PC-3 (cell line): Measurements from ENCODE around the gene RHCE. TPM values are rescaled to one million over a fixed set of nuclear protein-coding genes. Genes with fewer than 3 reads are reported as not detected.

ENCODE experiments used
- ATAC-seq: fragments of 200-7000 bp; cut with Tn5 transposase; 2 replicates; pipeline ENCODE4 v1.9.1; 2020; ENCODE audit warnings: mild to moderate bottlenecking, moderate library complexity
- BruUV-seq: library from RNA; stranded (reverse); fragments of 400-500 nt; replicated peaks from 2 replicates; lab custom pipeline; 2021; lab: Mats Ljungman, UMichigan
- CTCF ChIA-PET: fragments of 300-600 bp; sonication (Branson Sonifier 250); formaldehyde crosslinking; loops from one replicate; lab custom pipeline; 2022; ENCODE audit warnings: antibody characterized with exemption; lab: Charles Lee
- POLR2A ChIA-PET: fragments of 300-600 bp; sonication (Branson Sonifier 250); formaldehyde crosslinking; loops from one replicate; lab custom pipeline; 2022; ENCODE audit warnings: antibody characterized with exemption; ENCODE audit not compliant: unreplicated experiment; lab: Charles Lee
- DNase-seq: peaks from one replicate; pipeline ENCODE4 v3.0.0-alpha.2; 2015
- H2AFZ ChIP-seq: fragments of 300-600 bp; sonication (generic); 2 replicates; pipeline ENCODE4 v1.6.0; 2016; ENCODE audit warnings: antibody characterized with exemption, low read length
- H3F3A ChIP-seq: fragments of 300-600 bp; sonication (generic); one replicate; pipeline ENCODE4 v1.6.0; 2017; ENCODE audit warnings: antibody characterized with exemption, low read length, control low read depth, mild to moderate bottlenecking; ENCODE audit not compliant: unreplicated experiment
- H3K27ac ChIP-seq: fragments of 300-600 bp; sonication (generic); 2 replicates; pipeline ENCODE4 v1.5.1; 2016; ENCODE audit warnings: mild to moderate bottlenecking, low read length
- H3K27me3 ChIP-seq: fragments of 300-600 bp; sonication (generic); 2 replicates; pipeline ENCODE4 v1.6.1; 2016; ENCODE audit warnings: low read length, mixed read lengths
- H3K36me3 ChIP-seq: fragments of 300-600 bp; sonication (generic); 2 replicates; pipeline ENCODE4 v1.6.1; 2016; ENCODE audit warnings: low read depth, mixed run types, low read length, mixed read lengths
- H3K4me1 ChIP-seq: fragments of 300-600 bp; sonication (generic); 2 replicates; pipeline ENCODE4 v1.5.1; 2016; ENCODE audit warnings: low read length; ENCODE audit not compliant: insufficient read depth
- H3K4me2 ChIP-seq: fragments of 300-600 bp; sonication (generic); 2 replicates; pipeline ENCODE4 v1.6.0; 2016; ENCODE audit warnings: low read length
- H3K4me3 ChIP-seq: fragments of 300-600 bp; sonication (generic); 2 replicates; pipeline ENCODE4 v1.5.1; 2016; ENCODE audit warnings: mild to moderate bottlenecking, low read length, mixed read lengths
- H3K79me2 ChIP-seq: fragments of 300-600 bp; sonication (generic); 2 replicates; pipeline ENCODE4 v1.6.1; 2017; ENCODE audit warnings: low read length, mixed read lengths
- H3K9ac ChIP-seq: fragments of 300-600 bp; sonication (generic); 2 replicates; pipeline ENCODE4 v1.6.0; 2016; ENCODE audit warnings: mild to moderate bottlenecking, low read length
- H3K9me2 ChIP-seq: fragments of 300-600 bp; sonication (generic); replicated peaks from 2 replicates; pipeline ENCODE4 v1.6.1; 2016; ENCODE audit warnings: mixed run types, low read length, mixed read lengths
- H3K9me3 ChIP-seq: fragments of 300-600 bp; sonication (generic); 2 replicates; pipeline ENCODE4 v1.6.1; 2016; ENCODE audit warnings: low read length, mixed read lengths
- H4K20me1 ChIP-seq: fragments of 300-600 bp; sonication (generic); 2 replicates; pipeline ENCODE4 v1.6.1; 2016; ENCODE audit warnings: low read length, mixed read lengths
- EZH2 ChIP-seq: fragments of 300-600 bp; sonication (generic); IDR thresholded peaks from one replicate; pipeline ENCODE4 v1.6.1; 2017; ENCODE audit warnings: antibody characterized with exemption, mild to moderate bottlenecking, low read length; ENCODE audit not compliant: unreplicated experiment
- EZH2phosphoT487 ChIP-seq: fragments of 300-600 bp; sonication (generic); IDR thresholded peaks from 2 replicates; pipeline ENCODE4 v1.6.1; 2018; ENCODE audit warnings: mild to moderate bottlenecking, antibody characterized with exemption, low read length, borderline replicate concordance
- intact Hi-C: fragments of 100-400 bp; cut with micrococcal nuclease; formaldehyde crosslinking; loops from 2 replicates; pipeline ENCODE4 v1.9.0; 2023
- total RNA-seq: library from RNA; depleted of rRNA; stranded (reverse); fragments of >200 nt; gene quantifications from 2 replicates; pipeline ENCODE4 v1.2.3, GENCODE V29; 2014
- TF ChIP-seq, protein P1 (sequence below): fragments of 300-600 bp; sonication (generic); conservative IDR thresholded peaks from 2 replicates; pipeline ENCODE4 v1.5.1; 2017; ENCODE audit warnings: antibody characterized with exemption, low read depth, mild to moderate bottlenecking, low read length

Gene RHCE
- total RNA-seq, 1 experiment from 2014 or later, result 1.1 TPM

DNA sequence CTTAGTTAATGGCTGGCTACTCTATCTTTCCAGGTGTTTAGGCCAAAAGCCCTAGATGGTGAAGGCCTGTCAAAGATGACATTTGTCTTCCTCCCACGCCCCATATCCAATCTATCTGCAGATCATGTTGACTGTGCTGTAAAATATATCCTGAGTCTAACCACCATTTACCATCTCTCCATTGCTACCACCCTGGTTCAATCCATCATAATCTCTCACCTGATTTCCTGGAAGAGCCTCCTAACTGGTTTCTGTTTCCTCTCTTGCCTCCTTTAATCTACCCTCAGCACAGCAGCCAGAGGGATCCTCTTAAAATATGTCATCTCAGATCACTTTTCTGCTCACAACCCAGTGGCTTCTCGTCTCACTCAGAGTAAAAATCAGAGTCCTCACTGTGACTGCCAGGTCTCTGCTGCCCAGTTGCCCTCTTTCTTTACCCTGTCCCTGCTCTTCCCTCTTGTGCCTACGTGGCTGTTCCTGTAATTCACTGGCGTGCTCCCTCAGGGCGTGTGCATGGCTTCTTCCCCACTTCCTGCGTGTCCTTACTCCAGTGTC, 64.7 kb downstream of the RHCE start:
- Histone ChIP-seq H3K79me2 (no peaks in the 10 kb centered on the region), H3F3A (no peaks in the 10 kb centered on the region), H3K27ac (no peak overlapping the region), H2AFZ (no peak overlapping the region), H3K9ac (no peak overlapping the region), H3K4me2 (no peak overlapping the region), H3K9me3 (no peaks in the 10 kb centered on the region), H3K4me3 (no peak overlapping the region), H3K27me3 (no peaks in the 10 kb centered on the region), H3K4me1 (peaks cover 15% of the 10 kb centered on the region), H4K20me1 (no peaks in the 10 kb centered on the region), H3K9me2 (no peaks in the 10 kb centered on the region), H3K36me3 (peaks cover 31% of the 10 kb centered on the region; the same call in 1 of the 2 replicates)
- DNase-seq, result no peak
- intact Hi-C loops, result no loop called here
- TF ChIP-seq EZH2phosphoT487 (no peak), EZH2 (no peak)
- TF ChIP-seq, protein P1, sequence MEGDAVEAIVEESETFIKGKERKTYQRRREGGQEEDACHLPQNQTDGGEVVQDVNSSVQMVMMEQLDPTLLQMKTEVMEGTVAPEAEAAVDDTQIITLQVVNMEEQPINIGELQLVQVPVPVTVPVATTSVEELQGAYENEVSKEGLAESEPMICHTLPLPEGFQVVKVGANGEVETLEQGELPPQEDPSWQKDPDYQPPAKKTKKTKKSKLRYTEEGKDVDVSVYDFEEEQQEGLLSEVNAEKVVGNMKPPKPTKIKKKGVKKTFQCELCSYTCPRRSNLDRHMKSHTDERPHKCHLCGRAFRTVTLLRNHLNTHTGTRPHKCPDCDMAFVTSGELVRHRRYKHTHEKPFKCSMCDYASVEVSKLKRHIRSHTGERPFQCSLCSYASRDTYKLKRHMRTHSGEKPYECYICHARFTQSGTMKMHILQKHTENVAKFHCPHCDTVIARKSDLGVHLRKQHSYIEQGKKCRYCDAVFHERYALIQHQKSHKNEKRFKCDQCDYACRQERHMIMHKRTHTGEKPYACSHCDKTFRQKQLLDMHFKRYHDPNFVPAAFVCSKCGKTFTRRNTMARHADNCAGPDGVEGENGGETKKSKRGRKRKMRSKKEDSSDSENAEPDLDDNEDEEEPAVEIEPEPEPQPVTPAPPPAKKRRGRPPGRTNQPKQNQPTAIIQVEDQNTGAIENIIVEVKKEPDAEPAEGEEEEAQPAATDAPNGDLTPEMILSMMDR, result no peak
- no TSS peak for BruUV-seq
- ATAC-seq, result no peak; the same call in 1 of the 2 replicates
- ChIA-PET POLR2A (no interaction called here), CTCF (no interaction called here)

DNA sequence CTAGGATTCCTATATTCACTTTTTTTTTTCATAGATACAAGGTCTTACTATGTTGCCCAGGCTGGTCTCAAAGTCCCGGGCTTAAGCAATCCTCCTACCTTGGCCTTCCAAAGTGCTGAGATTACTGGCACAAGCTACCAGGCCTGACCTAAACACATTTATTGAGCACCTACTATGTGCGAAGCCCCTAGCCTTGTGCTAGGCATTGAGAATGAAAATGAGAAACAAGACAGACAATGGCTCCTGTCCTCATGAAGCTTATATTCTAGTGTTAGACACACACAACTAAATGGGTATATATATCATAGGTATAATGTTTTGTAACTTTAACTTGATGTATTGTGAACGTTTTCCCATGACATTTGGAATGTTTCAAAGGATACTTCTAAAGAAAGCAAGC, 71.0 kb downstream of the RHCE start:
- Histone ChIP-seq H3K4me2 (no peak overlapping the region), H3K9me2 (no peaks in the 10 kb centered on the region), H3K79me2 (no peaks in the 10 kb centered on the region), H3K9me3 (no peaks in the 10 kb centered on the region), H3F3A (no peaks in the 10 kb centered on the region), H3K36me3 (peaks cover 17% of the 10 kb centered on the region; the same call in 1 of the 2 replicates), H3K4me1 (peaks cover 5% of the 10 kb centered on the region; the same call in 1 of the 2 replicates), H2AFZ (no peak overlapping the region), H4K20me1 (no peaks in the 10 kb centered on the region), H3K4me3 (no peak overlapping the region), H3K27ac (no peak overlapping the region), H3K27me3 (no peaks in the 10 kb centered on the region), H3K9ac (no peak overlapping the region)
- ChIA-PET CTCF (no interaction called here), POLR2A (no interaction called here)
- no peak for ATAC-seq
- intact Hi-C loops, result no loop called here
- TF ChIP-seq EZH2 (no peak), EZH2phosphoT487 (no peak)
- TF ChIP-seq, protein P1, result no peak
- BruUV-seq, result no TSS peak
- DNase-seq, result no peak

DNA sequence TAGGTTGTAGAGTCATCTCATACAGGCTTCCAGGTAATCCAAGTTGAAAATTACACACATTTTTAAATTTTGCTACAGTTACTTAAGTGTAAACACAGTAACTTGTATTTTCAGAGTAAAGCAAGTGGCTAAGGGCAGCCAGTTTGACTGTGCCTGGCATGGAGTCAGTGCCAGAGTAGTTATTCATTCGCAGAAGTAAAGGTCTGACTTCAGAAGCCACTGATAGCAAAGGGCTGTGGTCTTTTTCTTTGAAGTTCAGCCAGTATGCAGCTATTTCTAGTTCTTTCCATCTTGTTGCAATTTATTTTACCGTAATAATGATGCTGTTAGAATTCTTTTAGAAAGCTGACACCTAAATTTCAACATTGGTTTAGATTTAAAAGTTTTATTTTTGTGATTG, 73.1 kb downstream of the RHCE start:
- no peak for TF ChIP-seq EZH2
- no peak for TF ChIP-seq EZH2phosphoT487
- Histone ChIP-seq H3K79me2 (peaks cover 19% of the 10 kb centered on the region), H3K4me2 (no peak overlapping the region), H4K20me1 (peaks cover 9% of the 10 kb centered on the region; the same call in 1 of the 2 replicates), H3K9me3 (no peaks in the 10 kb centered on the region), H3K27ac (no peak overlapping the region), H3K9ac (no peak overlapping the region), H3K4me3 (no peak overlapping the region), H3K9me2 (no peaks in the 10 kb centered on the region), H3K27me3 (no peaks in the 10 kb centered on the region), H3K4me1 (peaks cover 15% of the 10 kb centered on the region), H3K36me3 (peaks cover 12% of the 10 kb centered on the region), H3F3A (no peaks in the 10 kb centered on the region), H2AFZ (no peak overlapping the region)
- DNase-seq (no peak), ATAC-seq (no peak)
- BruUV-seq, result no TSS peak
- intact Hi-C loops, result no loop called here
- POLR2A ChIA-PET, result interaction anchor here (0.6 kb wide), 1 partner anchor 115 kb away, joined by 3 read pairs; no protein-coding TSS in a partner anchor
- CTCF ChIA-PET, result interaction anchor here (0.6 kb wide), 1 partner anchor 625 kb away, joined by 5 read pairs; no protein-coding TSS in a partner anchor
